Pons (tissue), 1 donor: ENCODE measurements around the gene LDLRAD4.
A peak's percentile ranks its signal among the peaks of the same experiment; 100 is the strongest.

Experiments used
- DNase-seq: peaks from one replicate; pipeline ENCODE4 v3.0.0-alpha.2; 2016; ENCODE audit warnings: low spot score

Gene LDLRAD4

GRCh38 chr18:13536578-13536977 is 318.0 kb downstream of the LDLRAD4 start:
- no peak for DNase-seq

DNA sequence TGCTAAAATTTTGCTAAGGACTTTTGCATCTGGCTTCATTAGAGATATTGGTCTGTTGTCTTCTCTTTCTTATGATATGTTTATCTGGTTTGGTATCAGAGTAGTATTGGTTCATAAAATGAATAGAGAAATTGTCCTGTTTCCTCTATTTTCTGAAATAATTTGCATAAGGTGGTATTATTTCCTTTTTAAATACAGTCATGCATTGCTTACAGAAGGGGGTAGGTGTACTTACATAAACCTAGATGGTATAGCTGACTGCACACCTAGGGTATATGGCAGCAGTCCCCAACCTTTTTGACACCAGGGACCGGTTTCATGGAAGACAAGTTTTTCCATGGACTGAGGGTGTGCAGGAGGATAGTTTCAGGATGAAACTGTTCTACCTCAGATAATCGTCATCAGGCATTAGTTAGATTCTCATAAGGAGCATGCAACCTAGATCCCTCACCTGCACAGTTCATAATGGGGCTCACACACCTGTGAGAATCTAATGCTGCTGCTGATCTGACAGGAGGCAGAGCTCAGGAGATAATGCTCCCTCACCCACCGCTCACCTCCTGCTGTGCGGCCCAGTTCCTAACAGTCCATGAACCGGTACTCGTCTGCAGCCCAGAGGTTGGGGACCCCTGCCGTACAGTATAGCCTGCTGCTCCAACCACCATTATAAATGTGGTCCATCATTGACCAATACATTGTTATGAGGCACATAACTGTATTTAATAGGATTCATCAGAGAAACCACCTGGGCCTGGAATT is 318.6 kb downstream of the LDLRAD4 start:
- no peak for DNase-seq

GRCh38 chr18:13538630-13539029 is 320.1 kb downstream of the LDLRAD4 start:
- no peak for DNase-seq

DNA sequence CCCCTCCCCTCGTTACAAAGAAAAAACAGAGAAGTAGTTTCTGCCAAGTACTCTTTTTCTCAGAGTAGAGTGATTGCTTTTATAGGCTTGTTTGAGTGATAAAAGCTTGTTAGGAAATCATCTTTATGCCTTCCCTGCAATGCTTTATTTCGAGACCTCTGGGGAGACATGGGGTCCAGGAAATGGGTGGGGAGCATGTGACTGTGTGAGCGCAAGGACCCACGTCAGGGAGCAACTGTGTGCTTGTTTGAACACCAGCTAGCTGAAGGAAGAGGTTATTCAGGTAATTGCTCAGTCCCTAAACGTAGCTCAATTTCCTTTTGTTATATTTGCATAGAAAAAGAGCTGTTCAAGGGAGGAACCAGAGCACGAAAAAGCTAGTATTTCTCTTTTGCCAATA is 320.5 kb downstream of the LDLRAD4 start:
- no peak for DNase-seq

GRCh38 chr18:13539843-13540476 is 321.4 kb downstream of the LDLRAD4 start:
- DNase-seq: no peak

- no peak for DNase-seq
Observed at GRCh38 chr18:13540477-13541182, 322.1 kb downstream of the LDLRAD4 start.

DNA sequence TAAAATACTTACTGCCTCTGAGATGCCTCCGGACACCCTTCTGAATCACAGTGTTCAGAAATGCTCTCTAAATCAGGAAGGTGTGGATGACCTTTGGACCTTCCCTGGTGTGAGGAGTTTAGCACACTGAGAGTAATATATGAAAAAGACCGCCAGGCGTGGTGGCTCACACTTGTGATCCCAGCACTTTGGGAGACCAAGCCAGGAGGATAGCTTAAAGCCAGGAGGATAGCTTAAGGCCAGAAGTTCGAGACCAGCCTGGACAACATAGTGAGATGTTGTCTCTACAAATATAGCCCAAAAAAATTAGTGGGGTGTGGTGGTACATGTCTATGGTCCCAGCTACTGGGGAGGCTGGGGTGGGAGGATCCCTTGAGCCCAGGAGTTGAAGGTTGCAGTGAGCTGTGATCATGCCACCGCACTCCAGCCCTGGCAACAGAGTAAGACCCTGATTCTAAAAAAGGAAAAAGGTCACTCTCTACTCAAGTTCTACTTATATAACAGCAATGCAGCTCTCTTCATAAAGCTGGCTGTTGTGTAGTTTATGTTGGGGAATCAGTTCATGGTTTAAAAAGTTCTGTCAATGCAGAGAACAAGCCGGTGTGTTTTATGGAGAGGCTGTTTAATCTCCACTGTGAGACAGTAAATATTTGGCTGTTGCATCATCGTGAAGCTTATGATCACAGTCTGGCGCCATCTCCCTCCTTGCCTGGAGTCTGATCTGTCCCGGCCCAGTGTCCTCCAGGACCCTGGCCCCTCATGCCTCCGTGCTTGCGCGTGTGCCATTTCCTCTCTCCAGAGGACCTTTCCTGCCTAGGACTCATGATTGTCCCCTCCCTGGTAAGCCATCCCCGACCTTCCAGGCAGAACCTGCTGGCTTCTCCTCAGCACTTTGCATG is 323.3 kb downstream of the LDLRAD4 start:
- no peak for DNase-seq

DNA sequence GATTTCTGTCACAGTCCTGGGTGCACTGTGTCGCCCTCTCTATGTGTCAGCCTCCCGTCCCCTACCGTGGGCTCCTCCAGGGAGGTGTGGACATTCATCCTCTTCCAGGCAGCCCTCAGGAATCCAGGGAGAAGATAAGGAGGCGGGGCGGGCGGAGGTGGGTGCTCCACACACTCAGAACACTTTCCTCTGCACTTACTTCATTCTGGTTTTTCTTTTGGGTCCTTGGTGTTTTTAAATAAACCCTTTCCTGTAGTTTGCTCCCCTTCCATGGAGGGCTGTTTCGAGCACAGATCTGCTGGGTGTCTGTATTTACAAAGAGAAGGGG is 323.9 kb downstream of the LDLRAD4 start:
- no peak for DNase-seq

DNA sequence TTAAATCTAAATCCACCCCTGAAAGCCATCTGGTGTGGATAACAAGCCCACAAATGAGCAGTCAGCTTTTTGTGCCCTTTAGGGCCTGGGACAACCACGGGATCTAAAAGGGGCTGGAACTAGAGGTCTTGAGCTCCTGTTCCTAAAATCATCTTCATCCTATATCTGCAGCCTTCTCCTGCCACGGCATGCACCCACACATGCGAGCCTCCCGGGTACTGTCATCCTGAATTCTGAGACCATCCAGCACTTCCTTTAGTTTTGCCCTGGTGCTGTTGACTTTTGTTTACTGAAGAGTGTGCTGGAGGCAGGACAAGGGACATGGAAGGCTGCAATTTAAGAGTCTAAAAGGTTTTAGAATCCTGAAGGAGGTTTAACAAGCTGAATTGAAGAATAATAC is 324.6 kb downstream of the LDLRAD4 start:
- no peak for DNase-seq

GRCh38 chr18:13543811-13544732 is 325.5 kb downstream of the LDLRAD4 start:
- DNase-seq: no peak

DNA sequence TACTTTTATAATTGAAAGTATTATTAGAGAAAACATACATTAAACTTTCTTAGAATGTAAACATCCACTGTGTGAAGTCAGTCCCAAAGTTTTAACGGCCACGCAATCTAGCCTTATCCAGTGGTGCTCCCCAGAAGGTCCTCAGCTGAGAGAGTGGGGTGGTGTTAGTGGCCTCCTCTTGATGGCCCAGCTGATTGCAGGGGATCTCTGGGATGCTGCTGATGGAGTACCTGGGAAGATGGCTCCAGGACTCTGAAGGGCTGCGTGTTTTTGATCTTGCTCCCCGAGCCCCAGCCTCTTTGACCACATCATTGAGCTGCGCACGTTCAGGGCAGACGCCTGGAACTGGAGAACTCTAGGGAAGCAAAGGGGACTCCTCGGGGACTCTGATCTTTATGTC is 326.4 kb downstream of the LDLRAD4 start:
- no peak for DNase-seq

- no peak for DNase-seq
Observed at GRCh38 chr18:13545514-13545913, 327.0 kb downstream of the LDLRAD4 start.

DNA sequence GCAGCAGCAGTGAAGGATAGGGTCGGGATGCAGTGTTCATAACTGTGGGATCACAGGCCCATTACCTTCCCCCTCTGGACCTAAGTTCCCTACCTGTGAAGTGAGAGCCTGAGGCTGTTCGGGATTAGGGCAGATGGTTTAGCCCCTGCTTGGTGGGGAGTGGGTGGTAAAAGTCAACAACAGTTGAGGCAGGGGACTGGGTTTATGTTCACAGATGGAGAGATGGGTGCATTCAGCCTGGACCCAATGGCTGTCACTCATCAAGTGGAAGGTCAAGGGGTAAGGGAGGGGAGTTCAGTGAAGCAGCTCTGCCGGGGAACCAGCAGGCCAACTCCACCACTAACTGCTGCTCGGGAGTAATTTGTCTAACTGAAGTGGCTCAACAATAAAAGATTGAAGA is 327.4 kb downstream of the LDLRAD4 start:
- no peak for DNase-seq

DNA sequence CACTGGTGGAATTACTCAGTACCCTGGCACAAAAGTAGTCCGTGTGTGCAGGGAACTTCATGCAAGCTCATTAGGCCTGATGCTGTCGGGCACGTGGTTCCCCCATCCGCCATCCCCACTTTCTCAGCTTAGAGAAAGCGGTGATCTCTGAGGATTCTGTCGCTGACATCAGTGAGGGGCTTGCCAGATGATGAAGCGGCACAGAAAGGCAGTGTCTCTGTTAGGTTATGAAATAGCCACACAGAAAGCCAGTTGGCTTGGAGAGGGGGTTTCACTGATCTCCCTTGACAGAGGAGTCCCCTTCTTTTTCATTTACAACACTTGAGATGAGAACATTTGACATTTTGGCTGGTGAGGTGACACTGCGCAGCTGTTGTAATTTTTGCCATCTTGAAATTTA is 328.1 kb downstream of the LDLRAD4 start:
- DNase-seq: no peak

- DNase-seq: no peak
Observed at GRCh38 chr18:13547347-13547746, 328.8 kb downstream of the LDLRAD4 start.

GRCh38 chr18:13548106-13548819 is 329.7 kb downstream of the LDLRAD4 start:
- DNase-seq: no peak

GRCh38 chr18:13548966-13549879 is 330.7 kb downstream of the LDLRAD4 start:
- DNase-seq: peak; percentile 79

- DNase-seq: no peak
Observed at GRCh38 chr18:13549880-13550232, 331.3 kb downstream of the LDLRAD4 start.
